Ishikawa (cell line): Measurements from ENCODE around the gene KCNQ1OT1.

Source experiments
- CEBPB ChIP-seq: IDR thresholded peaks from 2 replicates; pipeline ENCODE4 v1.6.1; 2012
- CREB1 ChIP-seq: IDR thresholded peaks from 2 replicates; pipeline ENCODE4 v1.6.1; 2012; ENCODE audit warnings: low read depth
- EGR1 ChIP-seq: IDR thresholded peaks from 2 replicates; pipeline ENCODE4 v1.6.1; 2012
- EP300 ChIP-seq: IDR thresholded peaks from 2 replicates; pipeline ENCODE4 v1.6.1; 2012; ENCODE audit warnings: borderline replicate concordance
- FOXM1 ChIP-seq: IDR thresholded peaks from 2 replicates; pipeline ENCODE4 v1.6.1; 2012; ENCODE audit warnings: low read depth, borderline replicate concordance
- MAX ChIP-seq: IDR thresholded peaks from 2 replicates; pipeline ENCODE4 v1.6.1; 2012
- NFIC ChIP-seq: IDR thresholded peaks from 2 replicates; pipeline ENCODE4 v1.6.1; 2012
- RAD21 ChIP-seq: IDR thresholded peaks from 2 replicates; pipeline ENCODE4 v1.6.1; 2012; ENCODE audit warnings: low read depth
- REST ChIP-seq: IDR thresholded peaks from 2 replicates; pipeline ENCODE4 v1.6.1; 2012; ENCODE audit warnings: low read depth, mild to moderate bottlenecking
- TAF1 ChIP-seq: IDR thresholded peaks from 2 replicates; pipeline ENCODE4 v1.6.1; 2012; ENCODE audit warnings: low read depth, mild to moderate bottlenecking
- TCF12 ChIP-seq: IDR thresholded peaks from 2 replicates; pipeline ENCODE4 v1.6.1; 2012; ENCODE audit warnings: low read depth
- TEAD4 ChIP-seq: IDR thresholded peaks from 2 replicates; pipeline ENCODE4 v1.6.1; 2012
- USF1 ChIP-seq: IDR thresholded peaks from 2 replicates; pipeline ENCODE4 v1.6.1; 2012
- YY1 ChIP-seq: IDR thresholded peaks from 2 replicates; pipeline ENCODE4 v1.6.1; 2012; ENCODE audit warnings: low read depth
- ZBTB7A ChIP-seq: IDR thresholded peaks from 2 replicates; pipeline ENCODE4 v1.6.1; 2012; ENCODE audit warnings: low read depth

The KCNQ1OT1 gene

GRCh38 chr11:2706321-2706720, 6.5 kb upstream of the KCNQ1OT1 start:
- no peak for TF ChIP-seq TEAD4
- TF ChIP-seq CEBPB: no peak
- no peak for TF ChIP-seq ZBTB7A
- TF ChIP-seq MAX: no peak
- TF ChIP-seq FOXM1: no peak
- no peak for TF ChIP-seq USF1
- TF ChIP-seq REST: no peak
- TF ChIP-seq EGR1: no peak
- no peak for TF ChIP-seq TCF12

DNA sequence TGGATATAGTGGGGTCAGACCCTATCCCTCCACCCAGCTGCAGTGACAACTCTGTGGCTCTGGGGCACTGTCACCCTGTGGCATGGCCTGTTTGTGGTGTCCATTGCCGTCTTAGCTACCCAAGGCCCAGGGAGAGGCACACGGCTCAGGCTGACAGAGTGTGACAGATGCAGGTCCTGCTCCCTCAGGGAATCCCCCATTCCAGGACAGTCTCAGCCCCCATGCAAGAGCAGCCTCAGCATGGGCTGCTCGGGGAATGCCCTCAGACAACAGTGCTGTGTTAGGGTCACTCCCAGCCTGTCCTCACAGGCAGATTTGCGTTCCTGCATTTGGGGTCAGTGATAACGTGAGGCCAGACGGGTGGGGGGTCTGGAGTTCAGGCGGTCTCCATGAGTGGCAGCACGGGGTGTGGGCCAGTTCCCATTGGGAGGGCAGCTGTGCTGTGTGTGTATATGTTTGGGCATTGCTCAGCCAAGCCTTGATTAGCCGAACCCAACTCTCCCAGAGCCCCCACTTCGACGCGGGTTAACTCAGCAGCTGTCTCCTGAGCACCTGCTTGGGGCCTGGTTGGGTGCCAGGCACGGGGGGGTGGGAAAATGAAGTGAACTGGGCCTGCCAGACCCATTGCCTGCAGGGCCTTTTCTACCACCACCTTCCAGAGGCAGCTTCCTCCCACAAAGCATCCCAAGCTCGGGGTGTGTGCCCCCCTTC, 5.3 kb upstream of the KCNQ1OT1 start:
- no peak for TF ChIP-seq FOXM1

GRCh38 chr11:2704356-2704755, 4.6 kb upstream of the KCNQ1OT1 start:
- TF ChIP-seq REST: no peak
- TF ChIP-seq CEBPB: no peak
- no peak for TF ChIP-seq TAF1
- TF ChIP-seq MAX: no peak
- no peak for TF ChIP-seq FOXM1
- no peak for TF ChIP-seq TCF12
- TF ChIP-seq YY1: no peak
- TF ChIP-seq TEAD4: no peak
- TF ChIP-seq USF1: no peak
- TF ChIP-seq ZBTB7A: no peak
- TF ChIP-seq EP300: no peak
- no peak for TF ChIP-seq NFIC
- no peak for TF ChIP-seq CREB1
- no peak for TF ChIP-seq RAD21
- TF ChIP-seq EGR1: no peak

DNA sequence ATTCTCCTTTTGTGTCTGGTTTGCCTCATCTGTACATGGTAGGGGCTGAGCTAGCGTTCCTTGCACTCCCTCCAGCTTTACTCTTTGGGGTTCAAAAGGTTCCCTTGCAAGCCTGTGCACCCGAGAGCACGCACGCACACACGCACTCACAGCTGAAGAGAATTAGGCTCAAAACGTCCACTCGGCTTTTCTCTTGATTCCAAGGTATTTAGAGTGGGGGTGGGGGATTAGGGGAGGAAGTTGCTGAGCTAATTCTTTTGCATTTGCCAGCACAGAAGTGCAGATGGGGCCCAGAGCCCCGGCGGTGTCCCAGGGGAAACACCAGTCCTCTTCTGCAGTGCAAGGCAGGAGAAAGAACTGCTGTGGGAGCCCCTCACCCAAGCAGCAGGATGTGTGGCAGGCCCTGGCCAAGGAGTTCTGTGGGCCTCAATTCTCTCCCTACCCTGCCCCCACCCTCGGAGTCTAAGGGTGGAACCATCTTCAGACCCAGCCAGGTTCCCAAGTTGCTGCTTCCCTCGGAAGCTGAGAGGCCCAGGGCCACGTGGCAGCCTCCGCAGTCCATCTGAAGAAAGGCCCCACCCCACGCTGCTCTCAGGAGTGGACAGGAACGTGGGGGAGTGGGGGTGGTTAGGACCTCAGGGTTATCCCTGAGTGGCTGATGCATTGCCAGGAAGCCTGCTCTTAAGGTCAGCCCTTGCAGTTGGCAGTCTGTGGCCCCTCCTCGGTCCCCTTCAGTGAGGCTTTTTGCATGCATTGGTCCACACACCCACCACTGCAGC, 3.8 kb upstream of the KCNQ1OT1 start:
- TF ChIP-seq CEBPB (no peak), REST (no peak), FOXM1 (no peak), EP300 (no peak)
